GM18519 (cell line): Measurements from ENCODE around the gene MAGI1.
A peak's percentile ranks its signal among the peaks of the same experiment; 100 is the strongest.
"Not testable (repeated sequence)": the region's sequence is repeated elsewhere in the genome, so short reads cannot be mapped to it uniquely, and the experiment has no call there.

Source experiments
- ATAC-seq: cut with Tn5 transposase; IDR thresholded peaks from one replicate; pipeline ENCODE4 v1.9.1; 2021; ENCODE audit warnings: mild to moderate bottlenecking, moderate library complexity; ENCODE audit not compliant: unreplicated experiment, low FRiP score

Gene MAGI1

DNA sequence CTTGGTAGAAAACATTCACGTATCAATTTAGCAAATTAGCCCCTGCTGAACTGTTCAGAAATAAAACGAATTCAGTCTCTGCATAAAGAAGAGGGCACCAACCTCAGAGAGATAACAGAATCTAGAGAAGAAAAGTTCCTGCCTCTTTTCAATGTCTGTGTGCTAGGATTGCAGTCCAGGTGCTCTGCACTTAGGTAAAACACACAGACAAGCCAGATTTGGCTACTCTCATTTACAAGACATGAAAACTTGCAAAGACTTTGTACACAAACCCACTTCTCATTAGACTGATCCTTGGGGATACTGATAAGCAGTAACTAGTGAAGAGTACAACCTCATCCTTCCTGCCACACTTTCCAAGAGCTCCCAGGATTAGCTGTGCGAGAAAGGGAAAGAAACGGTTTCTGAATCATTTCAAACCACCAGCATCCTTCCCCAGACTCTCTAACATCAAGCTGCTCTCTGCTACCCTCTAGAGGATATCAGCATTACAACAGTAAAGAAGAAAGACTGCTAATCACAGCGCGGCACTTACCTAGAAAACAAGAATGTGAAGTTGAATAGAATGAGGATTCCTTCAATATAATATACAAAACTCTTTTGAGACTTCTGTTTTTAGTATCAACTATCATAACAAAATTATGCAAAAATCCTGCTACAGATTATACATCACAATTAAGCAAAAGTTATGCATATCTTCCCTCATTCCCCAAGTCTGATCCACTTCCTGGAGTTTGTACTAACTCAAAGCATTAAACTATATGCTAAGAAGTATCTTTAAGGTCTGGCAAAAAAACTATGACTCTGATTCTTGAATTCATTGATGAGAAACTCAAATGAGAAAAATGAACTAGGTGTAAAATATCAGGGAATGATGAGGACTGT is 306.4 kb downstream of the MAGI1 start:
- ATAC-seq: peak; percentile 99

DNA sequence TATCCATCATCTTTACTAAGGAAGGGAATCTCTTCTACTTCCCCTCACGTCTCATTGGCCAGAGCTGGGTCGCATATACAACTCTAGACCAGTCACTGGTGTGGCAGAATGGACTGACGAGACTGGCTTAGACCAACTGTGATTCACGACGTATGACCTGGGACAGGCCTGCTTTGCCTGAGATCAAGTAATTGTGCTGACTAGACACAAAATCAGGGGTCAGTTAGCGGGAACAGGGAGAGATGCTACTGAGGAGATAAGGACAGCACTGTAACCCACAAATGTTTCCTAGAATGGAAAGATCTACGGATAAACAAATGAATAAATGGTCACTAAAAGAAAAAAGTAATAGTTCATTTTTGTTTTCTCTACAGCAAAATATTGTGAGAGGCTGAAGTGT is 308.3 kb downstream of the MAGI1 start:
- no peak for ATAC-seq

DNA sequence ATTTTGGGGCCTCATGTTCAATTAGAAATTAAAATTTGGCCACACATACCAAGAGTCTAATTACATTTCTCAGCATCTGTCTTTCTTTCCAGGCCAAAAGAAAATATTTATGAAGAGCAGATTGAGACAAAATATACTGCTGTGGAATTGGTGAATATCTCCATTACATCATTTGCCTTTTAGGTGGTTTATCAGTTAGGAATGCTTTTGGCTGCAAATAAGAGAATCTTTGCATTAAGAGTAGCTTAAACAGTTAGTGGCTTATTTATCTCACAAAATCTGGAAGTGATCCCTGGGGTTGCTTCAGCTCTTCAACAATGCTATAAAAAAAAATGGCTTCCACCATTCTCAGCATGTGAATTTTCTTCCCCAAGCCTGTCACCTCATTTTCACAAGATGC is 308.7 kb downstream of the MAGI1 start:
- ATAC-seq: no peak

DNA sequence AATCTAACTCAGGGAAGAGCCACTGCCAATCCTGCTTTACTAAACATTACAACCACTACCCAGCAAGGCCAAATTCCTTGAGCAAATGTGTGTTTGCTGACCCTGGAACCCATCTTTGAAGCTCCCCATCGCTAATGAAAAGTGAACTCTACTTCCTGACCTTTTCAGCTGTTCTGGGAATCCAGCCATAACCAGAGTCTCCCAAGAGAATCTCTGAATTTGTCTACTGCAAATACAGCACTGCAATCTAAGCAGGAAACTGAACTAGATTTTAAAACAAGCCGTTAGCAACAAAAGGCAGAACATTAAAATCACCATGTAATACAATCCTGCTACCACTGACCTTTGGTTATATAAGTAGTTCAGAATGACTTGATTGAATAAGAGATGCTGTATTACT is 309.2 kb downstream of the MAGI1 start:
- ATAC-seq: no peak

DNA sequence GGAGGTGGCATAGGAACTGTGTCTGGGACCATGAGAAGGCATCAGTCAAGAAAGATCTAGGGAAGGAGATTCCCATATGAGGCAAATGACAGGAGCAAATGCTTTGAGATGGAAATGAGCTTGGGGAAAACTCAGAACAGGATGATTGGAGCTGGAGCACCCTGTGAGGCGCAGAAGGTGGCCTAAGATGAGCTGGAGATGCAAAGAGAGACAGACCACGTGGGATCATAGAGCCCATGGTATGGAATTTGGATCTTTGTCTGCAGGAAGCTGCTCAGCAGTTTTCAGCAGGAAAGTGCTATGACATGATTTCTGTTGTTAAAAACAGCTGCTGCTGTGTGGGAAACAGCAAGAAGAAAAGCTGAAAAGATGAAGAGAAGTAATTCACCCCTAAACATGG is 310.6 kb downstream of the MAGI1 start:
- ATAC-seq: no peak

DNA sequence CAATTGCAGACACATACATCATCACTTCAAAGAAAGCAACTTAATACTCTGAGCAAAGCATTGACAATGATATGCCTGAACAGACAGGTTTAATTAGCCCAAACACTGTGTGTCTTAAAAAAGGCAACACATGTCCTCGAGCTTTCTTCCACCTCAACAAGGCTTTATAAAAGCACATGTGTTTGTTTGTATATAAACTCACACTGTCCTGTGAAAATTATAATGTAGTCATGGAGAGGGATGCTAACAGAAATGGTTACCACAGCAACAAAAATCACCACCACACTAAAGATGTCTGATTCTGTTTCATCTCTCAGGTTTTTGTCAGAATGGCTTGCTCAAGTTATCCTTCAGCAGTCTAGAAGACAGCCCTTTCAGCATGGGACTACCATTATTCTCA is 314.7 kb downstream of the MAGI1 start:
- ATAC-seq: no peak

DNA sequence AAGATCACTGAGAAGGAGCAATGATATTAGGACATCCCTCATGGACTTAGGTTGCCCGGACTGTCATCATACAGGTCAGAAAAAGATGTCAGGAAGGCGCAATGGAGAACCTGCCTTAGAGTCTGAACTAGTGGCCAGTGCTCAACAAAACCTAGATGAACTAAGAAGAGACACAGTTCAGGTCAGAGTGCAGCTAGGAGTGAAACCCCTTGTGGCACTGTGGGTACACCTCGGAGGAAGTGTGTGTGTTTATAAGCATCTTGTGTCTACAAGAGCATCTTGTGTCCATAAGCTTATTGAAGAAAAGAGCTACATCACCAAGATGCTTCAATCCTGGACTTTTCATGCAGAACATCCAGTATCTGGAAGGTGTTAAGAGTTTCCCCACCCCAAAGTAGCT is 315.7 kb downstream of the MAGI1 start:
- no peak for ATAC-seq

DNA sequence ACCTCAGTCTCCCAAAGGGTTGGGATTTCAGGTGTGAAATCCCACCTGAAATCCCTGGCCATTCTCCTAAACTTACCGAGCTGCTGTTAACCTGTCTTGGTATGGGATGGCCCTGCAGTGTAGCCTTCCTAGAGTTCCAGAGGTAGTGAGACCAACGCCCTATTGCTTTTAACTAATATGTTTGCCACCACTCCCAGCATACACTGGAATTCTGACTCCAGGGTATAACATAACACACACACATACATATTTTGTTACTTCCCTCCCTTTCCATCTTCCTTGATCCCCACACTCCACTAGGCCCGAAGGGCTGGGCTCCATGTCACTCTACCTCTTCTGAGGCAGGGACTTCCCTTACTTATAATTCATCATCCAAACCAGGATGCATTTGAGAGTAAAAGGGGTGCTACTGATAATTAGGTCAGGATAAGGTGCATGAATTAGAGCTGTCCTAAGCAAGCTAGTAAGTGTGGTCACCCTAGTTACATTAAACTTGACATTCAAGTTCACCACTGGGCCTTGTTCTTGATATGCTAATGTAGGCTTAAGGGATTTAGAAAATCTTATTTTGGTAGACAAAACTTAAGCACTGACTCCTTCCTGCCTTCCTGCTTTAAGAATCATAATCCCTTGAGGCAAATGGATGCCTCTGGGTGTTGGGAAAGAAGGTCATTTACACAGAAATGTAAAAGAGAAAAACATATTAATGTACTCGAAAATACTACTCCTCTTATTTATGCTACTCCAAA is 317.6 kb downstream of the MAGI1 start:
- ATAC-seq: no peak

DNA sequence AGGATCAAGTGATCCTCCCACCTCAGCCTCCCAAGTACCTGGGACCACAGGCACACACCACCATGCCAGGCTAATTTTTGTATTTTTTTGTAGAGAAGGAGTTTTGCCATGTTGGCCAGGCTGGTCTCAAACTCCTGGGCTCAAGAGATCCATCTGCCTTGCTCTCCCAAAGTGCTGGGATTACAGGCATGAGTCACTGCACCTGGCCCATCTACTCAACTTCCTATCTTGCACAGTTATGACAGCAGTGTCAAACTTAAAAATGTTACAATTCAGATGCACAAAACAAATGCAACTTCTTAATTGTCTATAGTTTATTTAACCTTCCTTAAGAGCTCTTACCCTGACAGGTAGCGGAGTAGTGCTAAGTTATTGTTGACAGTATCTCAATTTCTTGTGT is 319.1 kb downstream of the MAGI1 start:
- ATAC-seq: not testable (repeated sequence)

DNA sequence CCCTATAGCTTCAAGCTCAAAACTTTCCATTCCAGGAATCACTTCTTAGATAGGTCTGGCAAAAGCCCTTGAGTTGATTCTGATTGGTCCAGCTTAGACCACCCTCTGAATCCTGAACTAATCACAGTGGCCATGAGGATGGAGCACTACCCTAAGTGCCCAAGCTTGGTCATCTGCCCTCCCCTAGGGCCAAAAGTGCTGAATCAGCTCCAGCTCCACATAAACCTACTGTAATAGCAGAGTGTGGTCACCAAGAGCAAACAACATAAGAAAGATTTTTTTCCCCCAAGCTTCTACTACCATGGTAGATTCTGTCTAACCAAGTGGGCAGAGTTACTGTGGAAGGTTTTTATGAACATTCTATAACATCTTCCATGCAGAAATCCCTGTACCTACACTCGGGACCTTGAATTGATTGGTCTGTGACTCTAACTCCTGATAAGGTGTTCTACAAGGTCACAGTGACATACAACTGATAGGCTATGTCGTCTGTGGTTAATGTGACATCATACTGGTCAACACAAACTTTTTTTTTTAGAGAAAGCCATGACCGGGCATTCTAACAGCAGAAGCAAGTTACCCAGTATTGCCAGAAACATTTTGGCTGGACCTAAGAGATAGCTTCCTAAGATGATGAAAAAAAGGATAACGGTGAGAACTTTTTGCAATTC is 320.9 kb downstream of the MAGI1 start:
- ATAC-seq: no peak

DNA sequence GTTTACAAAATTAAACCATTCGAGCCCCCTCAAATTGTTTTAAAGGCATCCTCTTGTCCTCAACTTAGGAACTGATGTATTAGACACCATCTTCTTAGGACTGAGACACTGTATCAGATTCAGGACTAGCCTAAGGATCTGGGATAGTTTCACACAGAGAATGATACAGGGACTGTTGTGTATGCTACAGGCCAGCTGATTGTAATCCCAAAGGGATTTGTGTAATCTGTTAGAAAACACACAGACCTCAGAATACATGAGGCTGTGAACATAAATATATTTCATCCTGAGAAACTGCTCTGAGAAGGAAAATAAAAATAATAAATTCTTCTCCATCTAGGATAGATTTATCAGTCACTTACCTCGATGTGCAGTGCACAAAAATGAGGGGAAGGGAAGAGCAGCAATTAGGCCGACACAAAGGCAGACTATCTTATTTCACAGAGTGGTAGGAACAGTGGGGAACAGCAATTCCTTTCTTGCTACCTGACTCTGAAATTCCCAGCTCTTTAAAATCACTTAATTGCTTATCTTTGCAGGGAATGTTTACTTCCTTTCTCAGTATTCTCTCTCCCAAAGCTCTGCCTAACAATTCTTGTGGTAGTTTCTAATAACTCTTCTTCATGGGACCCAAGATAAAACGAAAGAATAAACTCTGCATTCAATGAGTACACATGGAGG is 322.5 kb downstream of the MAGI1 start:
- no peak for ATAC-seq

DNA sequence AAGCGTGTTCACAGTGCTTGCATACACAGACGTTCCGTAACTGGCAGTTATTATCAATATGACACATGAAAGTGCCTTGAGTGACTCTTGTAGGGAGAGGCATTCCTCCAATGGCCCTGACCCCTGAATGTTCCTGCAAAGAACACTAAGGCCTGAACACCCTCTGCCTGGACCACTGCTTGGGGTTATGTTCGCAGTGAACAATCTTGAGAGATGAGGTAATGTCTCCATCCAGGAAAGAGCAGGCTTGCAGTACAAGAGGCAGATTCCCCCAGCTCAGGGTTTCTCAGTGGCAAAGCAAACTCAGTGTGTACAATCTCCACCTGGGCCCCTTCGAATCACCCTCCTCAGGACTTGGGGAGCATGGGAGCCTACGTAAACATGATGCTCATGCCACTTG is 324.6 kb downstream of the MAGI1 start:
- no peak for ATAC-seq

DNA sequence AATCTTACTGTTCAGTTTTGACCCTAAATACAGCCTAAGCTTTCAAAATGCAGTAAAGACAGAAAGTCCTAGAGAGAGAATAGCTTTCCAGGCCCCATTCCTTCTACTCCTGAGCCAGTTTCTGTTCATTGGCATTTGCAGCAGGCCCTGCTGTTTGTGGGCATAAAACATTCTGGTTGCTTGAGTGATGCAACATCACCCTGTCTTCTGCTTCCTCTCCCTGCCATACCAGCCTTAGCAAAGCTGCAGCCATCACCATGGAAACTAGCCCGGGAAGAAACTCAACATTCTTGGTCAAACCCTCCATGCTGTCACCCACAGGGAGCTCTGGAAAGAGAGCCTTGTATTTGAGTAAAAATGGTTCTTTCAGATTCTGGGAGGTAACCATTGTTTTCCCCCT is 325.7 kb downstream of the MAGI1 start:
- ATAC-seq: no peak

DNA sequence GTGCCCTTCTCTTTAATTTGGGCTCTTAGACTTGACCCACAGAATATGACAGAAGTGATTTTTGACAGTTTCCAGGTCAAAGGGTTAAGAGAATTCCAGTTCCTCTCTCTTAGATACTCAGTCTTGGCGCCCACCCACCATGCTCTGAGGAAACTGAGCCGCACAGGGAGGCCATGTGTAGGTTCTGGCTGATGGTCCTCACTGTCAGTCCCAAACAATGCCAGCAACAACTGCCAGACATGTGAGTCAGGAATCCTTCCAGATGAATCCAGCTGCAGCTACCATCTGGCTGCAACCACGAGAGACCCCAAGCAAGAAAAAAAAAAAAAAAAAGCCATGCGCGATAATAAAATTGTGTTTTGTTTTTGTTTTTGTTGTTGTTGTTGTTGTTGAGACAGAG is 326.6 kb downstream of the MAGI1 start:
- no peak for ATAC-seq

DNA sequence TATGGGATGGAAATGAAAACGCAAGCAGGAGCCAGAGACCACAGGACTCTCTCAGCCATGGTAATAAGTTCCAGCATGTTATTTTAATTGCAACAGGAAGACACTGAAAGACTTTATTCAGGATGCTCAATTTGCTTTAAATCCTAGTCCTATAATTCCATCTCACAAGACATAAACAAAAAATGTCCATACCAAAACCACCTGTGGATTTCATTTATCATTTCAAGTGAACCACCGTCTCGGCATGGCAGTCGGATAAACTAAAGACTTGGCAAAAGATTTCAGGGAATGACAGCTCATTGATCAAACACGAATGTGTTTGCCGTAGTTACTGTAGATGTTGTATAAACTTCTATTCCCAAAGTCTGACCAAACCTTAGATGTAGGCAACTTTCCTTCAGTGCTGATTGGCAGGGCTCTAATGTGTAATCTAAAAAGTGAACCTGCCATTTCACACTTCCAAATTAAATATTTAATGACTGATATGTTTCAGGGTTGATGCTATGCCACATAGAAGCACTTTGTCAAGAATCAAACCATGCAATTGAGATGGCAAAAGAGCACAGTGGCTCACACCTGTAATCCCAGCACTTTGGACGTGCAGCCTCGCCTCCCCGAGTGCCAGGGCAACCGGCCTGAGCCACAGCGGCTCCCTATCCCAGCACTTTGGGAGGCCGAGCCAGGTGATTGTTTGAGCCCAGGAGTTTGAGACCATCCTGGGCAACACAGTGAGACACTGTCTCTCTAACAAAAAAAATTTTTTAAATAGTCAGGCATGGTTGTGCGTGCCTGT is 331.7 kb downstream of the MAGI1 start:
- no peak for ATAC-seq

DNA sequence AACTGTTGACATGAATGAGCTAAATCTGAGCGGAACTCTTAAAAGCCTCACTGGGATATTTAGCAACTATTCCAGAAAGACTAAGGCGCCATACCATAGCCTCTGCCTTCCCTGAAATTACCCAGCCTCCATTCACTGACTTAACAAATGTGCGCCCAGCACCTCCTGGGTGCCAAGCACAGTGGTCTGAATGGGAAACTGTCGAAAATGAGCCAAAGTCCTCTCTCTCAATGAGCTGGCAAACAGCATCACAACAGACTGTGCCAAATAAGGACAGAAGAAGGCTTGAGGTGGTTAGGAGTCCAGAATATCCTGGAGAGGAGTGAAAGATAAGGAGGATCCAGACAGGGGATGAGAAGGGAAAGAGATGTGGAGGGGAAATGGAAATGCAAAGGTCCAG is 332.4 kb downstream of the MAGI1 start:
- ATAC-seq: no peak

DNA sequence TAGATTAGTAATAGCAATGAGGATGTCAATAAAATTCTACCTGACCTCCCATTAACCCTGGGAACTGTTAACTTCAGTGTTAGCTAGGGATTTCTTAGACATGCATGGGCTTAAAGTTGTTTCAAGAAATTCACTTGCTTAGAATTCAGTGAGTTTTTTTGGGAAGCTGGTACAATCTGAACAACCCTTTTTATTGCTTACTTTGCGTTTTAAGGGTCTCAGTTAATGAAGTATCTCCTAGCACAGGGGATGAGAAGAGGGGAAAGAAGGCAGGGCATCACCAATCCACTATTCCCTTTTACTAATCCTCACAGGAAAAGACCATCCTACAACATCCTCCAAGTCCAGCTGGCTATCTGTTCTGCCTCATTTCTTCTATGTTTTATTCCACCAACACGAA is 334.9 kb downstream of the MAGI1 start:
- ATAC-seq: no peak

DNA sequence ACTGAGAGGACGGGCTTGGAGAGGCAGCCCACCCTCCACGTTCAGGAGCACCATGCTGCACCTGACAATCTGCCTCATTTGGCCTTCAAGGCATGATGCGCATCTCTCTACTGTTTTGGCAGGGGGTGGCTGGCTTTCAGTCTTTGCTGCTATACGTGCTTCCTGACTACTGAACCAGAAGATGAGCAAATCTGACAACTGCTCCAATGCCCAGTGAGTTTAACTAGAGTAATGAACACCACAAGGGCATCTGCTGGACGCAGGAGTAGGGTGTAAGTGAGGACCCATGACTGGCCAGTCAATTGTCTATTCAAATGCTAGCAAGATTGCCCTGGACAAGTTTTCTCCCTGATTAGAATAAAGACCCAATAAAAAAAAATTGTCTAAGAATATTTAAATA is 335.7 kb downstream of the MAGI1 start:
- no peak for ATAC-seq

DNA sequence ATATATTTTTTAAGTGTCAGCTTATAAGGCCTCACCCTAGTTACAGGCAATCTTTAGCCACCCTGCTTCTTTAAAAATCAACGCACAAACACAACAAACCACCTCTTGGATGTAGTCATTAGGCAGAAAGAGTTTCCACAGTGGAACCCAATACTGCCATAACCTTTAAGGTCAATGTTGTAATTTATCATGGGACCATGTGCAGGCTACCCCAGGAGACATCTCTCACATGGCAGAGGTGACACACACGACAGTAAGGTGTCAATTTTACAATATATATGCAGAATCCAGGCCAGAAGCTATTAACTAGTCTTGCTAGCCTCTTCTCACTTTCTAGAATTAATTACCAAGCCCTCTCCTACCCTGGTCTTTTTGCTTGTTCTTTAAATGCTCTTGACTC is 336.5 kb downstream of the MAGI1 start:
- no peak for ATAC-seq

DNA sequence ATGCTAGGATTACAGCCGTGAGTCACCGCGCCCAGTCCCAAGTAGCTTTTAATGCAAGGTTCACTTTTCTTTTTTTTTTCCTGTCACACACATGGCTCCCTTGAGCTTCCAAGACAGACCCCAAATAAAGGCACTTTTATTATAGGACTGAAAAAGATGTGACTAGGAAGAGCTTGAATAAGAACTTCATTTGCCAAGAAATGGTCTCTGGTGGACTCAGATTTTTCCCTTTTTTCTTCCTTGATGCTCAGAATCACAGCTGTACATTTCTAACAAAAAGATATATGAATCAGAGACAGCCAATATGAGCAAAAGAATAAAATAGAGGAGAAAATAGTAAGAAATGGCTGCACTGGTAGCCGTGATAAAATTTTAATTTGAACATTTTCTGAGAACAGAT is 337.2 kb downstream of the MAGI1 start:
- no peak for ATAC-seq
